Stimulated activated naive CD4-positive, alpha-beta T cell (primary cell): ENCODE measurements around the gene MIX23.
A peak's percentile ranks its signal among the peaks of the same experiment; 100 is the strongest.
"Not testable (repeated sequence)": the region's sequence is repeated elsewhere in the genome, so short reads cannot be mapped to it uniquely, and the experiment has no call there.

Source experiments
- DNase-seq, 6 experiments: peaks; one replicate each; lab custom pipeline; 2025; lab: John Stamatoyannopoulos, UW

MIX23 gene

DNA sequence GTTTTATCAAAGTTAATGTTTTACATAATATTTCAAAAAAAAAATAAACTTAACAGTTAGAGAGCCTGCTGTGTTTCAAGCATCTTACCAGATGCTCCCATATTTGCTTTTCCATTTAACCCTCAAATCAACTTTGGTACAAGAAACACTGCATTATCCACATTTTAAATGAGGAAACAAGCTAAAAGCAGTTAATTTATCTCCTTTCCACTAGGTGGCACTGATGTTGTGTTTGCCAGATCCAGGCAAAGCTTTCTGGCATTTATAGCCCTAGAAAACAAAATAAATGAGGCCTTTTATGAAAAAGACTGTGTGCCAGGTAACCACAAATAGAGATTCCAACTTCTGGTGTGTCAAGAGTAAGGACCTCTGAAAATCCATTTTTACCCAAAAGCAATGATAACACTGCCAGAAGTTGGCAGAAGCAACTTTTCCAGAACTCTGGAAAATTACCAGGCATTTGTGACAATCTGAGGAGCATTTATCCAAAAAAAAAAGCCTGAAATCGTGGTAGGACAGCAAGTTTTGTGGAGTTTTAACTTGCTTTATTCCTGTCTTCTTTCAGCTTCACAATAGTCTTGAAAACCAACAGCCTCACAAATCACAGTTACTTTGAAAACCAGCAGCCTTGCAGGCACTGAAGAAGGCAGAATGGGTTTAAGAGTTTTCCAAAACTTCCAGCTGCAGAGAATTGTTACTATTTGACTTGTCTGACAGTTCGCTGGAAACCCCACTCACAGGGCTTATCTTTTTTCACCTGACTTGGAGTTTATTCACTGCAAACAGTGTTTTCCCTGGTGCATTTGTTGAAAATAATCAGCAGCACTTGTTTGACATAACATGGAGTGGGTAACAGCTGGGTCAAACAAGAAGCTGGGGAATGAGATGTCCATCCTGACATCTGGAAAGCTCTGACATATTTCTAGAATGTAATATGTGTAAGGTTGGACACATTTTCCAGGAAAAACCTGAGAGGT lies 10.1 kb upstream of the MIX23 start:
- peak in 3 of 6 experiments; percentile 9 to 49 (median 46) for DNase-seq

DNA sequence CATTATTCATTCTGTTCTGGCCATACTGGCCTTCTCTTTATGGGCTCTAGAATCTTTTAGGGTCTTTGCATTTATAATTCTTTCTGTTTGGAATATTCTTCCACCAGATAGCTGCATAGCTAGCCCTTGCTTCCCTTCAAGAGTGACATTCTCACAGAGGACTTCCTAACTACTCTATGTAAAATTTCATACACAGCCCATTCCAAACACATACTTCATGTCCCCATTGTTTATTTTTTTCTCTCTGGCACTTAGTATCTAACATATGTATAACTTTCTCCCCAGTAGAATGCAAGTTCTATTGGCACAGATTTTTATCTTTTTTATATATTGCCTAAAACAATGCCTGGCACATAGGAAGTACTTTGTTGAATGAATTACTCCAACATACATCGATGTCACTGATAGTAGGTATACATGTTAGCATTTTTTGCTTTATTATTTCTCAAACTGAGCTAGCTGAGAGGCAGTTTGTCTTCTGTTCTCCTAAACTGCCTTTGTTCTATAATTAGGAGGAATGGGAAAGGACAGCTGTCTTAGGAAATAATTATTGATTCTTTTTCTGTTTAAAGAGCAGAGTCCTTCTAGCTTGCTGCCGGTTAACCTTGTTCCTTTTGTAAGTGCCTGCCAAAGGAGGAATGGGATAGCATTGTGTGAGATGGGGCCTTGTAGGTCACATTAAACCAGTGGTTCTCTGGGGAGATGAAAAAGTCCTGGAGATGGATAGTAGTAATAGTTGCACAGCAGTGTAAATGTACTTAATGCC lies 8.8 kb upstream of the MIX23 start:
- DNase-seq, result no peak

DNA sequence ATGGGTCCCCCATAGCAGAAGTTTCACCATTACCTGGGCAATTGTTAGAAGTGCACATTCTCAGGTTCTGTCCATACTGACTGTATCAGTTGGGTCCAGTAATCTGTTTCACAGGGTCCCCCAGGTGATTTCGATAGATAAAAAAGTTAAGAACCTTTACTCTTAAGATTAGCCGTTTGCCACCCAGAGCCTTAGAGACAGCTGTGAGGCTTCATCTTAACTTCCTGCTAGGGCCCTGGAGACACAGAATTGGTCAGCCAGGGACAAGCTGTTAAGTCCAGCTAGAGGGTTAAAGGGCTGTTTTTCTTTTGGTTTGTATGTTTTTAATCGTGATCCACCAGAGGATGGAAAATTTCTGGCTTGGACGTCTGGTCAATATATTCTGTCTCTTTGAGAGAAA lies 7.6 kb upstream of the MIX23 start:
- no peak for DNase-seq

DNA sequence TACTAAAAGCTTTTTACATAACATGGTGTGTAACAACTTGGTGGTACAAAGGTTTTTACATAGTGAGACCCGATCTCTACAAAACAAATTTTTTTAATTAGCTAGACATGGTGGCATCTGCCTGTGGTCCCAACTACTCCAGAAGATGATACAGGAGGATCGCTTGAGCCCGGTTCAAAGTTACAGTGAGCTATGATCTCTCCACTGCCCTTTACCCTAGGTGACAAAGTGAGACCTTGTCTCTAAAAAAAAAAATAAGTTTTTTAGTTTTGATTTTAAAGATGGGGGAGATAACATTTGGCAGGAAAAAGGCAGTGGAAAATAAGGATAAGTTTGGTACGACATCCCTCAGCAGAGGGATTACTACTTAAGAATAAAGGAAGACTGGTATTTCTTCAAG lies 6.9 kb upstream of the MIX23 start:
- no peak for DNase-seq

DNA sequence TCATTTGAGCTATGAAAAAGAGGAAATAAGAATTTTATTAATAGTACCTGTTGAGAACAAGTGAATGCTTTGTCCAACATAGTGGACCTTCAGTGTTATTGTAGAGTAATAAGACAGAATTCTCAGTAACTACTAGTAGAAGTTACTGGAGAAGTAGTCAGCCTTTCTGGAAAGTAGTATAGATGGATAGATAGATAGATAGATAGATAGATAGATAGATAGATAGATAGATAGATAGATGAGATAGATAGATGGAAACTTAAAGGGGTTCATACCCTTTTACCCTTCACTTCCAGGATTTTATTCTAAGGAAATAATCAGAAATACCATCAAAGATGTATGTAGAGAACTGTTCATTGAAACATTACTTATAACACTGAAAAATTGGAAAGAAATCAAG lies 6.2 kb upstream of the MIX23 start:
- no peak for DNase-seq

DNA sequence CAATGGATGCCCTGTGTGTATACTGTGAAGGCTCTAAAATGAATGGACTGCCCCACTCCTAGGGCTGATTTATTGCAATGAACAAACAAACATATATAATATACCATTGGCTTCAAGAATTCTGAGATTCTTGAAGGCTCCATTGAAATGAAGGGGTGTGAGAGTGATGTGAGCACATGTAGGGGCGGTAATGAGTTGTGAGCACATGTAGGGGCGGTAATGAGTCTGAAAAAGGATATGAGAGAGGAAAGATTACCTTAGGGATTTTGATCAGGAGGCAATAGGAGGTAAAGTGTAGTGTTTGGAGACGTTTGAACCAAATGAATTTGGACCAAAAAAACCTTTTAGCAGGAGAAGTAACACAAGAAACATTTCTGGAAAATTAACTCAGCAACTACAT lies 4.7 kb upstream of the MIX23 start:
- DNase-seq, result no peak

DNA sequence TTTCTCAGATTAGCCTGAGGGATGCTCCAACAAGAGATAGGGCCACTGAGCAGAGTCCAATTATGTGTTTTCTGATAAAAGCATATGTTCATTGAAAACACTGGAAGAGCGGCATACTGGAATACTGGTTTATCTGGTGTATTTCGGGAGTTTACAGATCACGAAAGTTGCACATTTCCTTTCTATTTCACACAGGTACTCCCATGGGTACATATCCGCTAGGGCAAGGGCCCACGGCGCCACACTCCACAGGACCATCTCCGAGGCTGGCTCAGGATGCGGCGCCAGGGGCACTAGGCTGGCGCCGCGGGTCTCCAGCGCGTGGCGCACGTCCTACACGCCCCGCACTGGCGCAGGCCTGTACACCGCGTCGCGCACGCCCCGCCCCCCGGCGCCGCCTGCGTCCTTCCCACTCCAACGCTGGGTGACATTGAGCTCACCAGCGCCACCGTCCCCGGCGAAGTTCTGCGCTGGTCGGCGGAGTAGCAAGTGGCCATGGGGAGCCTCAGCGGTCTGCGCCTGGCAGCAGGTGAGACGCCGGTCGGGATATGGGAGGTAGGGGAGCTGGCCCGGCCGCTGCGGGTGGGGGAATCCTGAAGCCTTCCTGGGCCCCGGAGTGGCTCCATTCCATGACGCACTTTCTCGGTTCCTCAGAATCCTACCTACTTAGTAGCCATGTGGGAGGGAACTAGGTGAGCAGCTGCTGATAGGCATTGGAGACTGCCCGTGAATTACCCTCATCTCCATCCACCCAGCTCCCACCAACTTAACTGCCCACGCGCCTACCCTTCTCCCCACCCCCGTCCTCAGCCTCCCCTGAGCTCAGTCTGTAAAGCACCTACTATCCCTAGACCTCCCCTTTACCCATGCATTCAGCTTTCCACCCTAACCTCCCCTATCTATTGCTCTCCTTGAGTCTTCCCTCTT lies 1.0 kb upstream of the MIX23 start, which contains the start of gene FAM162A:
Gene FAM162A (plus strand): TSS at position 412 of the 927 bp plus-strand sequence. CDS start 84 bp downstream, at position 496.
- peak; percentile 86 to 92 (median 90) for DNase-seq

DNA sequence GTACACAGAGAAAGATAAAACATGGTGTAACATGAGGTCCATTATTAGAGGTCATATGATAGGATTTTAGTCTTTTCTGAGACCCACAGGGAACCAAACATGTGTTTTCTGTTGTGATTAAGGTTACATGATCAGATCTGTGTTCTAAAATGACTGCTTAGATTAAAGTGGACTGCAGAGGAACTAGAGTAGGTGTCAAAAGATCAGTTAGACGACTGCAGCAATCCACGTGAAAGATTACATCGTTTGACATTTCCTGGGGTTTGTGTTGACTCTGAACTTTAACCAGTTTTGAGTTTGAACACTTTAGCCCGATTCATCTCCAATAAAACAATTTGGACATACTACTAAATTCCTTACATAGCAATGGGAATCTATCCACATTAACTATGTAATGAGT lies 5.1 kb downstream of the MIX23 start:
- DNase-seq, result no peak

DNA sequence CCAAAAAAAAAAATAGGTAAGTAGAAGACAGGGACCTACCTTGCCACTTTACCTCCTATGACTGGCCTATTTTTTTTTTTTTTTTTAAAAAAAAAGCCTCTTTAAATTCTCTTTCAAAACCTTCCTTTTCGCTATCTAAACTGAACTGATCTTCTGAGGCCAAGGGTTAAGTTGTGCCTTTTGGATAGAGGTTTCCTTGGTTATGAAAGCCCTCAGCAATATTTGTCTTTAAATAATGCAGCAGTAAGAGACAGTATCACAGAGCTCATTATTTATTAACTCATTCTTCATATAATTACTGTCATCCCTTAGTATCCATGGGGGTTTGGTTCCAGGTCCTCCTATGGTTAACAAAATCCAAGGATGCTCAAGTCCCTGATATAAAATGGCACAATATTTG lies 9.0 kb downstream of the MIX23 start:
- no peak for DNase-seq

DNA sequence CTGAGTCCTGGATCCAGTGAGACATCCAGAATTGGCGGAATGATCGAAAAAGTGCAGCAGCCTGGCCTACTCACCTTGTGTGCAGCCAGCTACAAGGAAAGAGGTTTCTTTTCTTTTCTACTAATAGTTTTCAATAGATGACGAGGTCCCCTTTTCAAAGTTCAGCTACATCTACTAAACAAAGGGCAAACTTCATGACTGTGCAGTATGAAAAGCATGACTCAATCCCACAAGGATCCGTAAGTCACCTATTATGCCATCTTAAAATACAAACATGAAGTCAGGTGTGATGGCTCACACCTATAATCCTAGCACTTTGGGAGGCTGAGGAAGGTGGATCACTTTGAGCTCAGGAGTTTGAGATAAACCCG lies 16.7 kb downstream of the MIX23 start:
- no peak for DNase-seq

DNA sequence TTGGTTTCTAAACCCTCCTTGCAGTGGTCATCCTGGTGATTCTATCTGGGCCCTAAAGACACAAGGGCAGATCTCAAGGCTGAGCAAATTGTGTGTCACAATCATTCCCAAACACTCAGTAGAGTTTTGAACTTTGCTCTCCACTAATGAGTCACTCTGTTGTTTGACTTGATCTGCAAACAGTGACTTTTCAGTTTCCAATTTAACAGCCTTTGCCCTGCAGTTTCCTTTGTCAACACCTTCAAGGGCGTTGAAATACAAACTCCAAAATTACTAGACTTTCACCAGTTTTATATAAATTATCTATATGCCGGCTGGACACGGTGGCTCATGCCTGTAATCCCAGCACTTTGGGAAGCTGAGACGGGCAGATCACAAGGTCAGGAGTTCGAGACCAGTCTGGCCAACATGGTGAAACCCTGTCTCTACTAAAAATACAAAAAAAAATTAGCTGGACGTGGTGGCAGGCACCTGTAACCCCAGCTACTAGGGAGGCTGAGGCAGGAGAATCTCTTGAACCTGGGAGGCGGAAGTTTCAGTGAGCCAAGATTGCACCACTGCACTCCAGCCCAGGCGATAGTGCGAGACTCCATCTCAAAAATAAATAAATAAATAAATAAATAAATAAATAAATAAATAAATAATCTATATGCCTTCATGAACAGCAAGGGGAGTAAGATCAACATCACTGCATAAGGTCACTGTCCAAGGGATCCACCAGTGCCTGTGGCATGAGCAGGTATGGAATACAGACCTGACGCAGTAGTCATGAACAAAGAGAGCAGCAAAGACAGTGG lies 17.3 kb downstream of the MIX23 start:
- not testable (repeated sequence) for DNase-seq

DNA sequence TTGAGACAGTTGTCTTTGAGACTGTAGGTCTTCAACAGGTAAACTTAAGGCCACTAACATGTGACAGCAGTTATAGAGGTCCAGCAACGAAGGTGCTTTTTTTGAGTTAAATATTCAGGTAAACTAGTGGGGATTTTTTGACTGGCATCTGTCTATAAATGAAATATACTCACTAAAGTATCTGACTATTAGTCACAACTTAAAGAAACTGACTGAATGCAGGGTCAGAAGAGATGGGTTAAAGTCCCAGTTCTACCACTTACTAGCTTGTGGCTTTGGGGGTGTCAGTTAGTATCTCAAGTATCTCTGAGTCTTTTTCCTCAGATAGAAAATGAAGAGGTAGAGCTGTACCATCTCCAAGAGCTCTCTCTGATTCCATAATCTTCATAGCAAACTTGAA lies 18.0 kb downstream of the MIX23 start:
- no peak for DNase-seq

DNA sequence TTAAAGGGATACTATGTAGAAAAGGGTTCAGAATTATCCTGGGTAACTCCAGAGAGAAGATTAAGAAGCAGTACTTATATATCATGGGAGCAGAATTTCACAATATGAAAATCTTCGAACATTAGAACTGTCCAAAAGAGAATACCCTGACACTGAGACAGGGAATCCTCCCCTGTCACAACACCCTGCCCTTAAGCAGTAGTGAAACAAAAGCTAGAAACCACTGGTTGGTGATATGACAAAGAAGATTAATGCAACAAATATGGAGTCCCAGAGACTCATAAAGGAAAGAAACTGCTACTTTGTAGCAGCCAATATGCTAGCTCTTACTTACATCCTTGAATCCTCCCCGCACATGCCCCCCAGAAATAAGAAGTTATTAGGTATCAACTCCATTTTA lies 18.5 kb downstream of the MIX23 start:
- DNase-seq, result no peak

DNA sequence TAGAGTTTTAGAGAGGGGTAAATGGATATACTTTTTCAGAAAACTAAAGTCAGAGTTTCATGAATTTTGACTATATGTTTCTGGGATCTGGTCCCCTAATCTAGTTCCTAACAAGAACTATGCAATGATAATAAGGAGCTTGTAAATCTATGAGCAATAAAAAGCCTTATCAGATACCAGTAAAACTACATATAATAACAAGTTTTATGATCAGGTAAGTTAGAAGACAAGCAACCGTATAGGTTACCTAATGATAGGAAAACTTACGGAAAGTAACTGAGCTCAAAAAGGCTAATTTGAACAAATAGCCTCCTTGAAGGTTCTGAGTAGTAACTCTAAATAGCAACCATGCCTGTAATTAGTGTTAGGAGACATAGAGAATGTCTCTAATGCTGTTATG lies 21.0 kb downstream of the MIX23 start:
- DNase-seq, result no peak

DNA sequence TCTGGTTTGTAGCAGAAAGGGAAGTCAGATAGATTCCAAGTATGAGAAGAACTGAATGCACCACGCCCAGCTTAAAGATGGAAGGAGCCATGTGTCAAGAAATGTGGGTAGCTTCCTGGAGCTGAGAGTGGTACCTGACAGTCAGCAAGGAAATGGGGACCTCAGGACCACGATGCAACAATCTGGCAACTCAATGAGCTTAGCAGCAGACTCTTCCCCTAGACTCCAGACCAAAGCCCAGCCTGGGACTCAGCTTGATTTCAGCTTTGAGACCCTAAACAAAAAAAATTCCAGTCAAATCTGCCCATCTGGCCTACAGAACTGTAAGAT lies 24.4 kb downstream of the MIX23 start:
- no peak for DNase-seq

DNA sequence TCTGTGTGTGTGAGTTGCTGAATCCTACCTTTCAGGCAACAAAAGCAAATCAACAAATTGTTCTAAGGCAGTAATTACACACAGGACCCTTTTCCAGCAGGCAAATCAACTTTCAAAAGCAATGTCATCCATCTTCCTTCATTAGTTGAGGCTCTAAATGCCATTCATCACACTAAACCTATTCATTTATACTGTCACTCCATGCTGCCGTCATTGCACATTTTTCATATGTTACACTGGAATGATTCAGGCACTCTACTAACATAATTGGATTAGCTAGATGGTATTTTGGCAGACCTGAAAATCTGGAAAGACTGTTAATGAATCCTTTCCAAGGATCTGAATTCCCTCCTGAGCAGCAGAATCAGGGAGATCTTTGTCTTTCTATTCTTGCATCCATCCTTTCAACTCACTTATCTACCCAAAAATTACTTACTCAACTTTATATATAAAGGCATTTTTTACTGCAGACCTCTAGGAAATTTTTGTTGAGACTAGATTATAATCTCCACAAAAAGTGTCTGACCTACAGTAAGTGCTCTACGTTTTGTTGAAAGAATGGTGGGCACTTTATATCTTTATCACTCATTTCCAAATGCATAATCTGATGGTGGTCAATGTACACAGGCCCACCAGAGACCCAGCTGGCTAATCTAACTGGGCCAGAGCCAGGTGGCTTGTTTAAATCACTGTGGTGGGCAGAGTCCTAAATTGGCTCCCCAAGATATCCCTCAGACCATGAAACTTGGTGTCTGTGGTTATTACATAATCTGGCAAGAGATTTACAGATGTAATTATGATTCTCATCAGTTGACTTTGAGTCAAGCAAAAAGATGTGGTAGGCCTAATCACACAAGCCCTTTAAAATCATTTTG lies 25.0 kb downstream of the MIX23 start:
- DNase-seq, result no peak

DNA sequence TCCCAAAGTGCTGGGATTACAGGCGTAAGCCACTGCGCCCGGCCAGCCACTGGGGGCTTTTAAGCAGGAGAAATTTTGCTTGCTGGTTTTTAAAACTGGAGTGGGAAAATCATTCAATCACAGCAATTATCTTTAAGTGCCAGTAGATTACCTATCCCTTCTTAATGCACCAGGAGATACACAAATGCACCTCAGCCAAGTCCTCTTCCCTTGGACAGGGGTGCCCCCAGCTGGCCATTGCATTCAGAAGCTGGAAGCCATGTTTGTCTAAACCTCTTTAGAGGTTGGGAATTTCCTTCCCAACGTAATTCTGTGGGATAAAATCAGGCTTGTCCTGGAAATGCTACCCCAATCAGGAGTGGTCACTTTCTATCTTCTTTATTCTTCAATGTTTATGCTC lies 26.6 kb downstream of the MIX23 start:
- DNase-seq, result peak in 3 of 6 experiments; percentile 5 to 29 (median 18)

DNA sequence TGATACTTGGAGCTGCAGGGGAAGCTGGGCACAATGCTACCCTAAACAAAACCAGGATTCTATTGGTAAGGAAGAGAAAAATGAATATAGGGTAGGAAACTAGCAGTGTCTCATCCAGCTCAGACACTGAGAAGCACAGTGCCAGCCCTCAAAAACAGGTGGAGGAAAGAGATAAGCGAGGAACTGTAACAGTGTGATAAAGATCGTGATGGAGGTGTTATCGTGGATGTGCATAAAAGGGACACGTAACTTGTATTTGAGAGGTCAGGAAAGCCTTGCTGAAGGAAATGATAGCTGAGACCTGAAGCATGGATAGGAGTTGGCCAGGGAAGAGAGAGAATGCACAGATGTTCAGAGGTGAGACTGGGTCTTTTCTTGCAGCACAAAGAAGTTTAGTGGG lies 27.4 kb downstream of the MIX23 start:
- DNase-seq, result no peak

DNA sequence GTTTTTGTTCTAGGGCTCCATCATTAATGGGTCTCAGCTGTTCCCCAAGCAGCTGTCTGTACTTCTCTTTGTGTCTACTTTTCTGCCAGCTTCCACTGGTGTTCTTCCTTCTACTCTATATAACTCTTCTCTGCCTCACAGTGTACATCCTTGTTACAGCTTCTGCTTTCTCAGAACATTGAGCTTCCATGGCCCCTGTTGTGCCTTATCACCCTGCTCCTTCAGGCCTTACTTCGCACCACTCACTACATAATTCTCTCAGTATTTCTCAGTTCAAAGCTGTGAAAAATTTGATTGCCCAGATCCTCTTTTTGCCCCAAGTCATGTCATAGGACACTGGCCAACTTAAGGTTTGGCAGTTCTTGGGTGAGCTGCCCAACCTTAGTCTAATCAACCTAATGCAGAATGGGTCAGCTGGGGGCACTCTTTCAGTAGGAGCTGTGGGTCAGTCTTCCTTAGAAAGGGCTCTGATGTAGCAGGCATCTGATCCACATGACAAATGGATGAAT lies 29.1 kb downstream of the MIX23 start:
- no peak for DNase-seq

DNA sequence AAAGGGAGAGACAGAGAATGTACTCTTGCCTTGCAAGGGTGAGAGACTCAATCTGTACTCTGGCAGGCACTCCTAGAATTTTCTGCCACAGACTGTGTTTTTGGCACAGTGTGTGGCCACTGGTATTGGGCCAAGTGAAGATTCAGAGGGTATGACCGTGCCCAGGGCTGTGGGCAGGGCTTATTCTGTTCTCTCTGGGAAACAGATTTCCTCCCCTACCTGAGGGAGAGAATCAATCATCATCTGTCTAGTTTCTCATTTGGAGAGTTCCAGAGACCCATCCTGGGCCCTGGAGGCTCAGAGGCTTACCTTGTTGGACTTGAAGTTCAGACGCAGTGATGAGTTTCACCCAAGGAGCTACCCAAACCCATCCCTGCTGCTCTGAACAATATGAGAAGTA lies 29.8 kb downstream of the MIX23 start:
- DNase-seq, result no peak
